ENCODE measurements around the gene CFB.

GRCh38 chr6:31920811-31921210, 25.1 kb upstream of the CFB start:
- TF ChIP-seq, protein P1, sequence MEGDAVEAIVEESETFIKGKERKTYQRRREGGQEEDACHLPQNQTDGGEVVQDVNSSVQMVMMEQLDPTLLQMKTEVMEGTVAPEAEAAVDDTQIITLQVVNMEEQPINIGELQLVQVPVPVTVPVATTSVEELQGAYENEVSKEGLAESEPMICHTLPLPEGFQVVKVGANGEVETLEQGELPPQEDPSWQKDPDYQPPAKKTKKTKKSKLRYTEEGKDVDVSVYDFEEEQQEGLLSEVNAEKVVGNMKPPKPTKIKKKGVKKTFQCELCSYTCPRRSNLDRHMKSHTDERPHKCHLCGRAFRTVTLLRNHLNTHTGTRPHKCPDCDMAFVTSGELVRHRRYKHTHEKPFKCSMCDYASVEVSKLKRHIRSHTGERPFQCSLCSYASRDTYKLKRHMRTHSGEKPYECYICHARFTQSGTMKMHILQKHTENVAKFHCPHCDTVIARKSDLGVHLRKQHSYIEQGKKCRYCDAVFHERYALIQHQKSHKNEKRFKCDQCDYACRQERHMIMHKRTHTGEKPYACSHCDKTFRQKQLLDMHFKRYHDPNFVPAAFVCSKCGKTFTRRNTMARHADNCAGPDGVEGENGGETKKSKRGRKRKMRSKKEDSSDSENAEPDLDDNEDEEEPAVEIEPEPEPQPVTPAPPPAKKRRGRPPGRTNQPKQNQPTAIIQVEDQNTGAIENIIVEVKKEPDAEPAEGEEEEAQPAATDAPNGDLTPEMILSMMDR (optimal IDR thresholded peaks at IDR 0.05 in 1 of 3, IDR thresholded peaks at IDR 0.05 in 1 of 3, conservative IDR thresholded peaks at IDR 0.05 in 1 of 3; ENCODE audit: extremely low read depth in 1 of 3, insufficient read depth in 2 of 3, low read length in 3 of 3) = no peak
- TF ChIP-seq EZH2 (IDR thresholded peaks at IDR 0.05; ENCODE audit: low read length) = no peak
